Adrenal gland (tissue), 5 donors: ENCODE measurements around the gene RBBP4.

ENCODE experiments used
- POLR2A ChIP-seq, 2 donors: fragments of 450-650 bp; IDR thresholded peaks; one replicate each; pipeline ENCODE4 v1.6.1; 2017; ENCODE audit warnings: antibody characterized with exemption in 2 of 2, mild to moderate bottlenecking in 2 of 2, moderate library complexity in 1 of 2
- TF ChIP-seq, protein P1 (sequence below), 6 experiments: fragments of 450-650 bp in 4 of 6; fragments of 200-600 bp in 2 of 6; sonication (generic) in 1 of 6; IDR thresholded peaks; 1 replicate in 5 of 6; 2 replicates in 1 of 6; pipeline versions ENCODE4 v1.5.1 to v1.8.0; 2016 to 2021; ENCODE audit warnings: antibody characterized with exemption in 6 of 6, mild to moderate bottlenecking in 2 of 6, moderate library complexity in 1 of 6
- donor health status: DM: no; HTN: no; CAD: no.

GRCh38 chr1:32639489-32640075 lies 11.4 kb upstream of the RBBP4 start:
- TF ChIP-seq, protein P1, sequence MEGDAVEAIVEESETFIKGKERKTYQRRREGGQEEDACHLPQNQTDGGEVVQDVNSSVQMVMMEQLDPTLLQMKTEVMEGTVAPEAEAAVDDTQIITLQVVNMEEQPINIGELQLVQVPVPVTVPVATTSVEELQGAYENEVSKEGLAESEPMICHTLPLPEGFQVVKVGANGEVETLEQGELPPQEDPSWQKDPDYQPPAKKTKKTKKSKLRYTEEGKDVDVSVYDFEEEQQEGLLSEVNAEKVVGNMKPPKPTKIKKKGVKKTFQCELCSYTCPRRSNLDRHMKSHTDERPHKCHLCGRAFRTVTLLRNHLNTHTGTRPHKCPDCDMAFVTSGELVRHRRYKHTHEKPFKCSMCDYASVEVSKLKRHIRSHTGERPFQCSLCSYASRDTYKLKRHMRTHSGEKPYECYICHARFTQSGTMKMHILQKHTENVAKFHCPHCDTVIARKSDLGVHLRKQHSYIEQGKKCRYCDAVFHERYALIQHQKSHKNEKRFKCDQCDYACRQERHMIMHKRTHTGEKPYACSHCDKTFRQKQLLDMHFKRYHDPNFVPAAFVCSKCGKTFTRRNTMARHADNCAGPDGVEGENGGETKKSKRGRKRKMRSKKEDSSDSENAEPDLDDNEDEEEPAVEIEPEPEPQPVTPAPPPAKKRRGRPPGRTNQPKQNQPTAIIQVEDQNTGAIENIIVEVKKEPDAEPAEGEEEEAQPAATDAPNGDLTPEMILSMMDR (IDR thresholded peaks at IDR 0.05), result no peak
- TF ChIP-seq POLR2A (IDR thresholded peaks at IDR 0.05), result no peak
